Epithelial cell of prostate (primary cell): ENCODE measurements around the gene CDH16.

Experiments used
- DNase-seq: peaks from one replicate; pipeline ENCODE4 v3.0.0-alpha.2; 2011; ENCODE audit warnings: low read depth, low spot score
- H3K27ac ChIP-seq: fragments of 450-650 bp; 2 replicates; pipeline ENCODE4 v1.5.1; 2017; ENCODE audit warnings: mild to moderate bottlenecking

Gene CDH16

GRCh38 chr16:66930189-66930588 is 11.5 kb upstream of the CDH16 start:
- peak overlapping the region; percentile 54 for H3K27ac ChIP-seq
- DNase-seq = no peak

- DNase-seq = no peak
- peak overlapping the region; percentile 55 for H3K27ac ChIP-seq
These were observed 10.2 kb upstream of the CDH16 start for GRCh38 chr16:66928702-66929388.

GRCh38 chr16:66927918-66928649 is 9.4 kb upstream of the CDH16 start:
- peak; percentile 20 for DNase-seq
- H3K27ac ChIP-seq = peak overlapping the region; percentile 55

- peak overlapping the region; percentile 55 for H3K27ac ChIP-seq
- DNase-seq = no peak
These were observed 8.3 kb upstream of the CDH16 start for GRCh38 chr16:66926961-66927436.

- H3K27ac ChIP-seq = no peak overlapping the region
- DNase-seq = no peak
These were observed 7.7 kb upstream of the CDH16 start for GRCh38 chr16:66926171-66926947.

- DNase-seq = no peak
- H3K27ac ChIP-seq = peak within 1 kb of the TSS; percentile 20
These were observed 6.7 kb upstream of the CDH16 start, which contains the start of gene RRAD for GRCh38 chr16:66925322-66925840. Gene RRAD, minus strand, starts transcription at chr16:66925535. Its CDS starts 356 bp downstream, at chr16:66925179.

- DNase-seq = no peak
- peak overlapping the region; percentile 20 for H3K27ac ChIP-seq
These were observed 6.0 kb upstream of the CDH16 start for GRCh38 chr16:66924527-66925321.

- H3K27ac ChIP-seq = no peak overlapping the region
- no peak for DNase-seq
These were observed 5.2 kb upstream of the CDH16 start for GRCh38 chr16:66923866-66924265.

- DNase-seq = no peak
These were observed 4.6 kb upstream of the CDH16 start for GRCh38 chr16:66923247-66923731.

GRCh38 chr16:66921729-66922450 is 3.2 kb upstream of the CDH16 start:
- H3K27ac ChIP-seq = no peak overlapping the region
- DNase-seq = no peak

More at GRCh38 chr16:66923247-66923731, 4.6 kb upstream of the CDH16 start:
- no peak overlapping the region for H3K27ac ChIP-seq

- no peak for DNase-seq
- H3K27ac ChIP-seq = no peak overlapping the region
These were observed 2.4 kb upstream of the CDH16 start for GRCh38 chr16:66920924-66921680.

- H3K27ac ChIP-seq = no peak overlapping the region
- DNase-seq = no peak
These were observed 1.6 kb upstream of the CDH16 start for GRCh38 chr16:66920299-66920590.

GRCh38 chr16:66919569-66920298 is 1.0 kb upstream of the CDH16 start:
- DNase-seq = no peak
- H3K27ac ChIP-seq = no peak overlapping the region

GRCh38 chr16:66918355-66918754 is 330 bp downstream of the CDH16 start:
- DNase-seq = no peak
- no peak overlapping the region for H3K27ac ChIP-seq

- H3K27ac ChIP-seq = no peak overlapping the region
- no peak for DNase-seq
These were observed 944 bp downstream of the CDH16 start for GRCh38 chr16:66917741-66918140.

- no peak for DNase-seq
- no peak overlapping the region for H3K27ac ChIP-seq
These were observed 2.2 kb downstream of the CDH16 start for GRCh38 chr16:66916518-66916917.

- no peak for DNase-seq
- H3K27ac ChIP-seq = no peak overlapping the region
These were observed 3.6 kb downstream of the CDH16 start for GRCh38 chr16:66915041-66915440.

GRCh38 chr16:66914541-66914940 is 4.1 kb downstream of the CDH16 start:
- DNase-seq = no peak
- no peak overlapping the region for H3K27ac ChIP-seq
